NCI-H345 treated with DMSO at 0.1 percent for 48 hours (cell line): ENCODE measurements around the gene C10orf120.

Experiments
- DNase-seq: peaks from one replicate; lab custom pipeline; 2025; ENCODE audit not compliant: unreplicated experiment; lab: John Stamatoyannopoulos, UW

The C10orf120 gene

DNA sequence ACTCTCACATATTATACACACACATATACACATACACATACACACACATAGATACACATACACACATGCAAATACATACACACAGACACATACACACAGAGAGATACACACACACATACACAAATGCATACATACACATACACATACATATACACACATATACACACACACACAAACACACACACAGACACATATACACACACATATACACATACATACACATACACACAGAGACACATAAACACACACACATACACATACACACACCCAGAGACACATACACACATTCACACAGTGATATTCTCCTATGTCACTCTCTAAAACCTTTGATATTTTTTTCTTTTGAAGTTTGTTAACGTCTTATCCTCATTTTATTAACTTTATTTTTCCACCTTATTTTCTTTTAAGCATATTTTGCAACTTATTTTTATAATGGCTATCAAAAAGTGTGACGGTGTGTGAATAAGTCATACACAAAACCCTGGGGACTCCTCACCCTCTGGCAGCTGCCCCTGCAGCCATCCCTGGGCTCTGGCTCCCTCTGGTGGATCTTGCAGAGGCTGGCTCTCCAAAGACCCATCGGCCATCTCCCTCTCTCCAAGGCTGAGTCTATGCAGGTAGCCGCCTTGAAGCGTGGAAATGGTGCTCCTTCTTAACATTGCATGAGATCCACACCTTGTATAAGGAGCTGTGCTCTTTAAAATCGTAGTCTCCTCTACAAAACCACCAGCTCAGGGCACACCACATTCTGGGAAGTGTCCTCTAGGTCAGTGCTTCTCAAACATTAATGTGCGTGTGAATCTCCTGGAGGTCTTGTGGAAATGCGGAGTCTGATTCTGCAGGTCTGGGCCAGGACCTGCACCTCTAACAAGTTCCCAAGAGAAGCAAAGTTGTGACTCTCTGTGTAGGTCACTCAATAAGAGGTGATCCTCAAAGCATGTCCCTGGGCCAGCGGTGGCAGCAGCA, 4.1 kb upstream of the C10orf120 start:
- peak; percentile 32 for DNase-seq

- DNase-seq, result no peak
Measured at GRCh38 chr10:122702275-122702674, 2.6 kb upstream of the C10orf120 start.

DNA sequence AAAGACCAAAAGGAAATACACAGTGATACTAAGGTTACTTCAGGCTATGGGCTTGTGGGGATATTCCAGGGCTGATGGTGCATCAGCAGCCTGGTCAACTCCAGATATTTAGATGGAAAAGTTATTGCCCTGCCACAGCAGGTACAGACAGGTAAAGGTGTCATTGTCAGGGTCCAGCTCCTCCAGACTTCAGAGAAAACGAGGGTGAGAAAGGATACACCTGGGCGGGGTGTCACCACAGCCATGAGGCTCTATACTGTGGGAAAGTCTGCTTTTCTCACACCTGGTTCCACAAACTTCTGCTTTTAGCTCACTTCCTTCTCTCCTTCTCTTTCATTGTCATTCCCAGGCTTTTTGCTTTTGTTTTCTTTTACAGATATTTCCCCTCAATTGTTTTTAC, 2.0 kb upstream of the C10orf120 start:
- DNase-seq, result no peak

DNA sequence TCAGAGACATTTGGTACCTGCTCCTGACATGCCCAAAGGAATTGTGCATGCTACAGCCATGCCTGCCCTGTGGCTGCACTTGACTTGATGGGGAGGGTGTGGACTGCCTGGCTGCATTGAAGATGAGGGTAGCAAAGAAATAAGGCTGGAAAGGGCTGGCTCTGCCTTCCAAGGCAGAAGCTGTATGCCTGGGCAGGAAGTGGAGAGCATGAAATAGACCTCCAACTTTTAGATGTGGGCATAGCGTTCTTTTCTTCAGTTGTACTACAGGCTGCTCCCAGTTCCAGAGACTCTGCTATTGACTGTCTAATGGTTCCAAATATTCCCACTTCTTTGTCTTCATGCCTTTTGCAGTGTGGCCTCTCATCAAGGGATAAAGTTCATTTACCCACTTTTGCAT, 3.0 kb downstream of the C10orf120 start:
- DNase-seq, result no peak

- DNase-seq, result no peak
Measured at GRCh38 chr10:122692744-122693143, 6.9 kb downstream of the C10orf120 start.

GRCh38 chr10:122689146-122689820, 10.4 kb downstream of the C10orf120 start:
- no peak for DNase-seq

DNA sequence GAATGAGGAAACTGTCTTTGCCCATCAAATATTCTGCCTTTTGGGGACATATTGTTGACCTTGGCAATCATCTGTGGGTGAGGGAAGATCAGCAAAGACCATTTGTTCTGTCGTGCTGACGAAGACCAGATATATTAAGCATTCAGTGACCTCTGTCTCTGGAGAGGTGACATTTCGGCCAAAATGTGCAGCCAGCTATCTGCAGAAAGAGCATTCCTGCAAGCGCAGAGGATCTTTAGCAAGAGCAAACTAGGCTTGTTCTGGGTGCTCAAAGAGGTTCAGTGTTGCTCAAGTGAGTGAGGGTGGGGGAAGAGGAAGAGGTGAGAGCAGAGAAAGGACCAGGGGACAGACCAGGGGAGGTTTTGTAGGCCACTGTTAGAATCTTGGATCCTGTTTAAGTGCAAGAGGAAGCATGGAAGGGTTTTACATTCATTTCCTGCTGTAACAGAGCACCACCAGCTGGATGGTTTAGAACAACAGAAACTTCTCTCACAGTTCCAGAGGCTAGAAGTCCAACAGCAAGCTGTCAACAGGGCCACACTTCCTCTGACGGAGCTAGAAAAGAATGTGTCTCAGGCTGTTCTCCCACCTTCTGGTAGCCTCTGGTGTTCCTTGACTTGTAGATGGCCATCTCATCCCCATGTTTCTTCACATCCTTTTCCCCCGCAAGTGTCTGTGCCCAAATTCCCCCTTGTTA, 11.2 kb downstream of the C10orf120 start:
- no peak for DNase-seq

DNA sequence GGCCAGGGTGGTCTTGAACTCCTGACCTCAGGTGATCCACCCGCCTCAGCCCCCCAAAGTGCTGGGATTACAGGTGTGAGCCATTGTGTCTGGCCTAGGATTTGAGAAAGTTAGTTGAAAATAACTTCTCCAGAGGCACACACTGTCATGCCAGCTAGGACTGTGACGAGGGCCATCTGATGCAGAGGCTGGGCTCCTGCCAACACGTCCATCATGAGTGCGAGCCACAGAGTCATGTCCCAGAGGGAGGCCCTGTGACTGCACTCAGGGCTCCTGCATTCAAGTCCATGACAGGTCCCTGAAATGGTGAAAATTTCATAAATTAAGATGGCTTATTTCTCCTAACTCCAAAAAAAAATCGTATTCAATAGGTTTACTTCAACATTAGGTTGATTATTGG, 17.1 kb downstream of the C10orf120 start:
- no peak for DNase-seq

GRCh38 chr10:122678266-122678665, 21.4 kb downstream of the C10orf120 start:
- no peak for DNase-seq

DNA sequence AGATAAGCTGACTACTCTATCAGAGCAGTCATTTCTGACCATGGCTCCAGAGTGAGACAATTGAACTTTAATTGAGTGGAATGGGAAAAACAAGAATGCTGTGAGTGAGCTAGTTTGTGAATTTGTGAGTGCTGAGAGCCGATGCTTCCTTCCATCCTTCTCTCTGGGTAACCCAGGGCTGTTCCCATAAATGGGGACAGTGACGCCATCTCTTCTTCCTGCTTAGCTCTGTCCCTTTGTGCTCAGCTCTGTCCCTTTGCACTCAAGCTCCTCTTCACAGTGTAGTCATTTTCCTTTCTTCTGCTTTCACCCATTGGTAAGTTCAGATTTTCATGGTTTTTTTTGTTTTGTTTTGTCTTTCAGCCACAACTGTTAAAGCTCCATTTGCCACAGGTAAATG, 24.4 kb downstream of the C10orf120 start:
- no peak for DNase-seq

DNA sequence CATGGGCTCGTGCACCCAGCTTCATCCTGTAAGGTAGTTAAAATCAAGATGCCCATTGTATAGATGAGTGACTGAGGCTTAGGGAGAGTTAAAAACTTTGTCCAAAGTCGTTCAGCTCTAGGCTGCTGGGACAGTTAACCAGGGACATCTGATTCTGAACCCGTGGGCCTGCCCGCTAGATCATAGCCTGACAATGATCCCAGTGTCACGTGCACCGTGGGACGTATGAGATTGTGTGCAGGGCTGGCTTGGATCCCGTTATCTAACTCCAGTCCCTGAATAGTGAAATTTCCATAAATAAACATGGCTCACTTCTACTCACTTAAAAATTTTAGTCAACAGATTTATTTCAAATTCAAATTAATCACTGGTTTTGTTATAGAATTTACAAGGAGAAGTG, 24.9 kb downstream of the C10orf120 start:
- no peak for DNase-seq

DNA sequence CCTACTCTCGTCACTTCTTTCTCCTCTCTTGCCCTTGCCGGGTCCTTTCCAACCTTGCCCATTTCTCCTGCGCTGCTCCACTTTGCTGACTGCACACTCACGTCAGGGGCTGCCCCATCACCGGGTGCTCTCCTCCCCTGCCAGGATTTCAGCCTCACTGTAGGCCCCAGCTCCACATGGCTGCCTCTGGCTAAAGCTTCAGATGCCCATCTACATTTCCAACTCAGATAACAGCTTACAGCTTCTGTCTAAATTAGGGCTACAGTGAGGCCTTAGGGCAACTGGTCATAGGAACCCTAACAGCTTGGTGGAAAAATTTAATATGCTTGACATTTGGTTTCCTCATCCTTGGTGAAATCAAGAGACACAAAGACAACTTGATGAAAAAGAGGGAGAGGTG, 25.9 kb downstream of the C10orf120 start:
- DNase-seq, result no peak

GRCh38 chr10:122673269-122673668, 26.4 kb downstream of the C10orf120 start:
- no peak for DNase-seq

GRCh38 chr10:122672655-122673054, 27.0 kb downstream of the C10orf120 start:
- no peak for DNase-seq

DNA sequence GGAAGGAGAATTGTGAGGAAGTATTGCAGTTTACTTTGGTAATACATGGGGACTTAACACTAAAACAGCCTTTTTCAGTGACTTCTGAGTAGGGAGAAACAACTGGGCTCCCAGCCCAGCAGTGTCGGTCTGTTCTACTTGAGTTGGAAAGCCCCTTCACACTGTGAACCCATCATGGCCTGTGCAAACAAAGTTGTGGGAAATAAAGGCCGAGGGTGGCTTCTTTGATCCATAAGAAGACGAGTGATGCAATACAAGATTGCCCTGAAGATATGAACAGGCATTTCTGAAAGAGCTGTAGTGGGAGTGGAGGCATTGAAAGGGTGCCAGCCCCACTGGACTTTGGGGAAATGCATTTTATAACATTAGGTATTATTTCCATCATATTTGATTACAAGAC, 28.3 kb downstream of the C10orf120 start:
- DNase-seq, result no peak

DNA sequence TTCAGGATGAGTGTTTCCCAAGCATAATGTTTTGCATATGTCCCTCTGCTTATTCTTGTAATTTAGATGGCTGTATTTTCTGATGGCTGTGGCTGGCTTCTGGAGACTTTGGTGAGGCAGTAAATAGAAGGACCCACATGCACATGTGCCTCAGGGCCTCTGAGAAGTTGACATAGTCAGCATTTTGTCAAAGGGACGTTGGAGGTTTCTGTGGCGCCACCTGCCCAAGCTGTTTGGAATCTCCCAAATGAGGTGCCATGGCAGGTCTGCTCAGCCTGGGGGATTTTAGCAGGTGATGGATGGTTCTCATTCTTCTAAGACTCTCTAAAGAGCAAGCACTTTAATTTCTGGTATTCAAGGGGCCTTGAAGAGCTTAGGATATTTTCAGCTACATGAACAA, 29.8 kb downstream of the C10orf120 start:
- DNase-seq, result no peak

DNA sequence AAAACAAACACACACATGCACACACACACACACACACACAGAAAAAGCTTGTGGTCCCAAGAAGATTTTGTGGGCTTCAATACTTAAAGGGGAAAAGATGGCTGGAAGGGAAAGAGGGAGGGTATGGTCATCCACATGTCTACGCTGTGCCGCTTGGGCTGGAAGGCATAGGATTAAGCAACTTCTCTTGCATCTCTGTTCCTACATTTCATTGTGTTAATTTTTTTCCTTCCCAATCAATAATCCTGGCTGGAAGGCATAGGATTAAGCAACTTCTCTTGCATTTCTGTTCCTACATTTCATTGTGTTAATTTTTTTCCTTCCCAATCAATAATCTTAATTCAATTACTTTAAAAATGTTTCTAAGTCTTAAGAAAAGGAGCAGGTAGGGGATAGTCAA, 30.6 kb downstream of the C10orf120 start:
- DNase-seq, result no peak

DNA sequence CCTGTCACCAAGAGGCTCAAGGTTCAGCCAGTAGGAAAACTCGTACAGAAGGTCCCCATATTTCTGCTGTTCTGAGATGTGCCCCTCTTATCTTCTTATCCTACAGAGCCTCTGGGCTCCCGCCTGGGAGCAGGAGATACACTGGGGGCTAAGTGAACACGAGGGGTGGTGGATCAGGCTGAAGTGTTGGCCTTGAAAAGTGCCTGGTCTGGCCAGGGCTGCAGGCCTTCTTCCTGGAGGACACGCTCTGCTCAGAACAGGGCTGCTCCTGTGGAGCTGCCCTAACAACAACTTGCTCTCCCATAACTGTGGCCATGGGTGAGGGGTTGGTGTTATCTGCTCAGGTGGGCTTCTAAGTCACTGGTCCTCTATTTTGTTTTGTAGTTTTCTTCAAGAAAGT, 33.7 kb downstream of the C10orf120 start:
- no peak for DNase-seq

- DNase-seq, result no peak
Measured at GRCh38 chr10:122665329-122665860, 34.3 kb downstream of the C10orf120 start.

- DNase-seq, result no peak
Measured at GRCh38 chr10:122664501-122664900, 35.1 kb downstream of the C10orf120 start.

GRCh38 chr10:122663516-122664130, 36.0 kb downstream of the C10orf120 start:
- no peak for DNase-seq
